ENCODE data around the gene ASXL1.

GRCh38 chr20:32458837-32459220 lies 100.7 kb downstream of the ASXL1 start:
- TF ChIP-seq TAF1 (IDR thresholded peaks at IDR 0.05; ENCODE audit: borderline replicate concordance, insufficient read depth, low read length) (no peak), POLR2AphosphoS5 (IDR thresholded peaks at IDR 0.05; ENCODE audit: low read depth, low read length) (no peak), REST (IDR thresholded peaks at IDR 0.05; ENCODE audit: insufficient read depth in 1 of 2, low read depth in 2 of 2, low read length in 2 of 2) (no peak)

All from PFSK-1 (cell line).